Measurements from ENCODE around the gene SLC35B1. TPM values are rescaled to one million over a fixed set of nuclear protein-coding genes. Genes with fewer than 3 reads are reported as not detected.

SLC35B1 gene
- total and polyA plus RNA-seq, 2 donors (not counting 1 experiment from before 2014, with no cell fraction given): 32.3 to 47.2 TPM

GRCh38 chr17:49691677-49692191 lies 16.0 kb downstream of the SLC35B1 start:
- no peaks in the 10 kb centered on the region for H3K27me3 ChIP-seq (replicated peaks in 1 of 4; ENCODE audit: control extremely low read depth in 1 of 4, control insufficient read depth in 3 of 4, insufficient read depth in 4 of 4, low read length in 3 of 4)
- H3K9me3 ChIP-seq (ENCODE audit: control extremely low read depth in 1 of 3, control insufficient read depth in 2 of 3, insufficient read depth in 1 of 3, low read length in 2 of 3): no peaks in the 10 kb centered on the region
- H3K4me1 ChIP-seq (ENCODE audit: control insufficient read depth in 2 of 2, insufficient read depth in 2 of 2, low read length in 2 of 2): peaks cover 27 to 38% of the 10 kb centered on the region in 2 donors
- Mint-ChIP-seq H3K27me3 (peaks cover 3% of the 10 kb centered on the region), H3K27ac (no peak overlapping the region), H3K4me1 (peaks cover 34% of the 10 kb centered on the region), H3K9me3 (ENCODE audit: insufficient read depth) (no peaks in the 10 kb centered on the region), H3K4me3 (no peak overlapping the region)
- DNase-seq (no peak), ATAC-seq (ENCODE audit: low read depth) (no peak)
- H4K20me1 ChIP-seq (ENCODE audit: control insufficient read depth, insufficient read depth, low read length, poor library complexity, severe bottlenecking): no peaks in the 10 kb centered on the region
- WGBS (ENCODE audit: insufficient coverage): 79% methylated on average over 4 of the region's 8 CpGs
- intact Hi-C loops (cut with micrococcal nuclease): no loop called here
- H3K36me3 ChIP-seq (replicated peaks in 1 of 2; ENCODE audit: control extremely low read depth in 1 of 2, control insufficient read depth in 1 of 2, extremely low read depth in 1 of 2, insufficient read depth in 2 of 2, low read length in 1 of 2): no peaks in the 10 kb centered on the region
- H3K4me2 ChIP-seq (replicated peaks; ENCODE audit: low read depth, low read length, poor library complexity, severe bottlenecking): no peak overlapping the region
- no peak overlapping the region for H3K4me3 ChIP-seq (ENCODE audit: control extremely low read depth in 1 of 5, extremely low read depth in 1 of 5, insufficient read depth in 1 of 5, low read depth in 2 of 5, low read length in 4 of 5)
- TF ChIP-seq EZH2 (IDR thresholded peaks at IDR 0.05; ENCODE audit: borderline replicate concordance, insufficient read depth, low read depth, low read length, poor library complexity, severe bottlenecking) (no peak), CTCF (IDR thresholded peaks at IDR 0.05) (no peak)
- no peak overlapping the region for H2AFZ ChIP-seq (ENCODE audit: insufficient read depth, low read depth, low read length, poor library complexity, severe bottlenecking)
- H3K27ac ChIP-seq (ENCODE audit: low read length in 2 of 2): no peak overlapping the region
- H3K79me2 ChIP-seq (ENCODE audit: control insufficient read depth, insufficient read depth, low read length): no peaks in the 10 kb centered on the region
- H3K9ac ChIP-seq (ENCODE audit: low read length): no peak overlapping the region
- ChIA-PET POLR2A (no interaction called here), CTCF (interaction anchor here (1.0 to 24.9 kb wide), 2 partner anchors 123 to 305 kb away, joined by 4 to 485 read pairs; partner anchors contain the start of gene NXPH3)

GRCh38 chr17:49691086-49691676 lies 16.6 kb downstream of the SLC35B1 start:
- intact Hi-C loops (cut with micrococcal nuclease): no loop called here
- no peak overlapping the region for H3K27ac Mint-ChIP-seq

More at GRCh38 chr17:49691086-49691676, 16.6 kb downstream of the SLC35B1 start:
- WGBS (ENCODE audit: insufficient coverage): 96% methylated on average over 9 of the region's 9 CpGs
- Mint-ChIP-seq H3K9me3 (ENCODE audit: insufficient read depth) (no peaks in the 10 kb centered on the region), H3K27me3 (peaks cover 3% of the 10 kb centered on the region), H3K4me1 (peaks cover 30% of the 10 kb centered on the region), H3K4me3 (no peak overlapping the region)
- Histone ChIP-seq H4K20me1 (ENCODE audit: control insufficient read depth, insufficient read depth, low read length, poor library complexity, severe bottlenecking) (no peaks in the 10 kb centered on the region), H3K9ac (ENCODE audit: low read length) (no peak overlapping the region), H3K79me2 (ENCODE audit: control insufficient read depth, insufficient read depth, low read length) (no peaks in the 10 kb centered on the region), H2AFZ (ENCODE audit: insufficient read depth, low read depth, low read length, poor library complexity, severe bottlenecking) (no peak overlapping the region), H3K27ac (ENCODE audit: low read length in 2 of 2) (no peak overlapping the region), H3K27me3 (replicated peaks in 1 of 4; ENCODE audit: control extremely low read depth in 1 of 4, control insufficient read depth in 3 of 4, insufficient read depth in 4 of 4, low read length in 3 of 4) (no peaks in the 10 kb centered on the region), H3K4me2 (replicated peaks; ENCODE audit: low read depth, low read length, poor library complexity, severe bottlenecking) (no peak overlapping the region), H3K4me1 (ENCODE audit: control insufficient read depth in 2 of 2, insufficient read depth in 2 of 2, low read length in 2 of 2) (peaks cover 24 to 34% of the 10 kb centered on the region in 2 donors), H3K36me3 (replicated peaks in 1 of 2; ENCODE audit: control extremely low read depth in 1 of 2, control insufficient read depth in 1 of 2, extremely low read depth in 1 of 2, insufficient read depth in 2 of 2, low read length in 1 of 2) (no peaks in the 10 kb centered on the region), H3K9me3 (ENCODE audit: control extremely low read depth in 1 of 3, control insufficient read depth in 2 of 3, insufficient read depth in 1 of 3, low read length in 2 of 3) (no peaks in the 10 kb centered on the region), H3K4me3 (ENCODE audit: control extremely low read depth in 1 of 5, extremely low read depth in 1 of 5, insufficient read depth in 1 of 5, low read depth in 2 of 5, low read length in 4 of 5) (no peak overlapping the region)
- ChIA-PET CTCF (interaction anchor here (1.0 to 24.9 kb wide), 2 partner anchors 122 to 305 kb away, joined by 4 to 485 read pairs; partner anchors contain the start of gene NXPH3), POLR2A (no interaction called here)
- DNase-seq (no peak), ATAC-seq (ENCODE audit: low read depth) (no peak)
- TF ChIP-seq CTCF (IDR thresholded peaks at IDR 0.05): no peak
- TF ChIP-seq EZH2 (IDR thresholded peaks at IDR 0.05; ENCODE audit: borderline replicate concordance, insufficient read depth, low read depth, low read length, poor library complexity, severe bottlenecking): no peak

Data from B cell (primary cell).